B cell (primary cell): ENCODE results near the gene ACACB. TPM values are rescaled to one million over a fixed set of nuclear protein-coding genes. Genes with fewer than 3 reads are reported as not detected.

Experiments used
- ATAC-seq: fragments of 200-7000 bp; cut with Tn5 transposase; one replicate; pipeline ENCODE4 v1.10.0; 2021; ENCODE audit warnings: low read depth, mild to moderate bottlenecking, moderate number of reproducible peaks, moderate library complexity
- CTCF ChIA-PET: fragments of 350-600 bp; sonication (Branson Sonifier 250); formaldehyde crosslinking; loops from one replicate; lab custom pipeline; 2021; ENCODE audit warnings: antibody characterized with exemption, inconsistent platforms; lab: Charles Lee
- POLR2A ChIA-PET: fragments of 350-600 bp; sonication (Branson Sonifier 250); formaldehyde crosslinking; loops from one replicate; lab custom pipeline; 2021; ENCODE audit warnings: antibody characterized with exemption; lab: Charles Lee
- DNase-seq: peaks from one replicate; pipeline ENCODE4 v3.0.0; 2013
- H2AFZ ChIP-seq: 2 replicates; pipeline ENCODE4 v1.6.1; 2012; ENCODE audit warnings: mild to moderate bottlenecking, low read depth, low read length; ENCODE audit not compliant: insufficient read depth, poor library complexity, severe bottlenecking
- H3K27ac ChIP-seq, 2 donors: 1 replicate in 1 of 2; 2 replicates in 1 of 2; pipeline ENCODE4 v1.5.1; 2012 to 2013; ENCODE audit warnings: low read length in 2 of 2, mild to moderate bottlenecking in 2 of 2, moderate library complexity in 1 of 2
- H3K27me3 ChIP-seq, 4 experiments: fragments of 200-600 bp in 1 of 4; sonication (generic) in 1 of 4; replicated peaks in 1 of 4; 1 replicate in 2 of 4; 2 replicates in 2 of 4; pipeline versions ENCODE4 v1.6.1 to v1.7.0; 2013 to 2016; ENCODE audit warnings: low read length in 3 of 4, mild to moderate bottlenecking in 2 of 4, mixed read lengths in 1 of 4, moderate library complexity in 1 of 4; ENCODE audit not compliant: insufficient read depth in 4 of 4, control insufficient read depth in 3 of 4; ENCODE audit errors: control extremely low read depth in 1 of 4
- H3K36me3 ChIP-seq, 2 experiments: replicated peaks in 1 of 2; 1 replicate in 1 of 2; 2 replicates in 1 of 2; pipeline versions ENCODE4 v1.6.1 to v1.7.1; 2013; ENCODE audit warnings: low read length in 1 of 2; ENCODE audit not compliant: insufficient read depth in 2 of 2, control insufficient read depth in 1 of 2; ENCODE audit errors: control extremely low read depth in 1 of 2, extremely low read depth in 1 of 2
- H3K4me1 ChIP-seq, 2 donors: fragments of 200-600 bp in 1 of 2; sonication (generic) in 1 of 2; 1 replicate in 1 of 2; 2 replicates in 1 of 2; pipeline versions ENCODE4 v1.5.1 to v1.6.1; 2013 to 2017; ENCODE audit warnings: low read length in 2 of 2; ENCODE audit not compliant: control insufficient read depth in 2 of 2, insufficient read depth in 2 of 2
- H3K4me2 ChIP-seq: replicated peaks from 2 replicates; pipeline ENCODE3; 2012; ENCODE audit warnings: mild to moderate bottlenecking, low read depth, low read length; ENCODE audit not compliant: poor library complexity, severe bottlenecking
- H3K4me3 ChIP-seq, 5 experiments: fragments of 200-600 bp in 1 of 5; sonication (generic) in 1 of 5; 1 replicate in 3 of 5; 2 replicates in 2 of 5; pipeline versions ENCODE4 v1.5.1 to v1.7.0; 2011 to 2016; ENCODE audit warnings: low read length in 4 of 5, mild to moderate bottlenecking in 4 of 5, low read depth in 2 of 5, control low read depth in 1 of 5, moderate library complexity in 1 of 5; ENCODE audit not compliant: insufficient read depth in 1 of 5; ENCODE audit errors: control extremely low read depth in 1 of 5, extremely low read depth in 1 of 5
- H3K79me2 ChIP-seq: fragments of 200-600 bp; sonication (generic); one replicate; pipeline ENCODE4 v1.6.0; 2016; ENCODE audit warnings: low read length; ENCODE audit not compliant: control insufficient read depth, insufficient read depth
- H3K9ac ChIP-seq: fragments of 200-600 bp; sonication (generic); 2 replicates; pipeline ENCODE4 v1.6.1; 2017; ENCODE audit warnings: mild to moderate bottlenecking, low read length, moderate library complexity
- H3K9me3 ChIP-seq, 3 donors: one replicate each; pipeline versions ENCODE4 v1.6.1 to v1.7.1; 2013; ENCODE audit warnings: low read length in 2 of 3; ENCODE audit not compliant: control insufficient read depth in 2 of 3, insufficient read depth in 1 of 3; ENCODE audit errors: control extremely low read depth in 1 of 3
- H4K20me1 ChIP-seq: 2 replicates; pipeline ENCODE4 v1.6.0; 2012; ENCODE audit warnings: mild to moderate bottlenecking, low read length; ENCODE audit not compliant: insufficient read depth, control insufficient read depth, poor library complexity, severe bottlenecking
- H3K27ac Mint-ChIP-seq: one replicate; pipeline ENCODE4 v1.8.0; 2021; ENCODE audit warnings: mixed read lengths
- H3K27me3 Mint-ChIP-seq: one replicate; pipeline ENCODE4 v1.8.0; 2021; ENCODE audit warnings: mixed read lengths
- H3K4me1 Mint-ChIP-seq: one replicate; pipeline ENCODE4 v1.8.0; 2021; ENCODE audit warnings: mixed read lengths
- H3K4me3 Mint-ChIP-seq: one replicate; pipeline ENCODE4 v1.8.0; 2021; ENCODE audit warnings: mixed read lengths
- H3K9me3 Mint-ChIP-seq: one replicate; pipeline ENCODE4 v1.8.0; 2022; ENCODE audit warnings: mixed read lengths; ENCODE audit not compliant: insufficient read depth
- EZH2 ChIP-seq: IDR thresholded peaks from 2 replicates; pipeline ENCODE4 v1.6.1; 2012; ENCODE audit warnings: borderline replicate concordance, low read depth, mild to moderate bottlenecking, moderate library complexity, low read length; ENCODE audit not compliant: insufficient read depth, poor library complexity, severe bottlenecking
- WGBS: methylation state at CpG from one replicate; pipeline ENCODE4 v1.1.5; 2013; ENCODE audit warnings: missing lambda C conversion rate; ENCODE audit not compliant: insufficient coverage; 5-methylcytosine and 5-hydroxymethylcytosine counted together
- intact Hi-C: fragments of 100-400 bp; cut with micrococcal nuclease; formaldehyde crosslinking; loops from one replicate; pipeline ENCODE4 v1.10.0; 2022
- polyA plus RNA-seq: library from polyadenylated mRNA; depleted of rRNA; stranded (reverse); fragments of >200 nt; gene quantifications from 2 replicates; pipeline ENCODE4 v1.2.3, GENCODE V29; 2012
- total RNA-seq, 2 donors: library from RNA; stranded (reverse); fragments of 120-200 nt in 1 of 2; gene quantifications; 1 replicate in 1 of 2; 2 replicates in 1 of 2; pipeline versions ENCODE4 v1.2.3 to v1.2.4, GENCODE V29; 2013 to 2022
- TF ChIP-seq, protein P1 (sequence below): fragments of 200-600 bp; IDR thresholded peaks from one replicate; pipeline ENCODE4 v1.8.0; 2022; ENCODE audit warnings: antibody characterized with exemption, mild to moderate bottlenecking

ACACB gene
- total and polyA plus RNA-seq, 2 donors (not counting 1 experiment from before 2014, with no cell fraction given) = 7.4 to 27.5 TPM

DNA sequence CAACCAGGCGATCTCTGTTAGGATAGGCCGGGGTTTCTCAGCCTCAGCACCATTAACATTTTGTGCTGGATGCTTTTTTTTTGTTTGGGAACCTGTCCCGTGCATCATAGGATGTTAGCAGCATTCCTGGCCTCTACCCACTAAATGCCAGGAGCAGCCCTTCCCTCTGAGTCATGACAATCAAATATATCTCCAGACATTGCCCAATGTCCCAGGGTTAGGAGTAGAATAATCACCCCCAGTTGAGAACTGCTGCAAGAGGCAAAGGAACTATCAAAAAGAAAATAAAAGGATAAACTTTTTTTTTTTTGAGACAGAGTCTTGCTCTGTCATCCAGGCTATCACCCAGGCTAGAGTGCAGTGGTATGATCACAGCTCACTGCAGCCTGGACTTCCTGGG lies 76.0 kb downstream of the ACACB start:
- DNase-seq (no peak), ATAC-seq (no peak)
- Histone ChIP-seq H2AFZ (no peak overlapping the region), H3K9ac (no peak overlapping the region), H4K20me1 (no peaks in the 10 kb centered on the region), H3K79me2 (no peaks in the 10 kb centered on the region), H3K4me3 (no peak overlapping the region), H3K4me2 (no peak overlapping the region), H3K36me3 (peaks cover 0 to 11% of the 10 kb centered on the region in 2 experiments), H3K27ac (no peak overlapping the region), H3K4me1 (no peaks in the 10 kb centered on the region), H3K9me3 (peaks cover 0 to 12% (median 4%) of the 10 kb centered on the region in 3 donors), H3K27me3 (no peaks in the 10 kb centered on the region)
- no peaks in the 10 kb centered on the region for H3K4me1 Mint-ChIP-seq
- WGBS = 100% methylated on average over 2 of the region's 3 CpGs
- no peaks in the 10 kb centered on the region for H3K27me3 Mint-ChIP-seq
- peaks cover 6% of the 10 kb centered on the region for H3K9me3 Mint-ChIP-seq
- intact Hi-C loops = no loop called here
- TF ChIP-seq, protein P1, sequence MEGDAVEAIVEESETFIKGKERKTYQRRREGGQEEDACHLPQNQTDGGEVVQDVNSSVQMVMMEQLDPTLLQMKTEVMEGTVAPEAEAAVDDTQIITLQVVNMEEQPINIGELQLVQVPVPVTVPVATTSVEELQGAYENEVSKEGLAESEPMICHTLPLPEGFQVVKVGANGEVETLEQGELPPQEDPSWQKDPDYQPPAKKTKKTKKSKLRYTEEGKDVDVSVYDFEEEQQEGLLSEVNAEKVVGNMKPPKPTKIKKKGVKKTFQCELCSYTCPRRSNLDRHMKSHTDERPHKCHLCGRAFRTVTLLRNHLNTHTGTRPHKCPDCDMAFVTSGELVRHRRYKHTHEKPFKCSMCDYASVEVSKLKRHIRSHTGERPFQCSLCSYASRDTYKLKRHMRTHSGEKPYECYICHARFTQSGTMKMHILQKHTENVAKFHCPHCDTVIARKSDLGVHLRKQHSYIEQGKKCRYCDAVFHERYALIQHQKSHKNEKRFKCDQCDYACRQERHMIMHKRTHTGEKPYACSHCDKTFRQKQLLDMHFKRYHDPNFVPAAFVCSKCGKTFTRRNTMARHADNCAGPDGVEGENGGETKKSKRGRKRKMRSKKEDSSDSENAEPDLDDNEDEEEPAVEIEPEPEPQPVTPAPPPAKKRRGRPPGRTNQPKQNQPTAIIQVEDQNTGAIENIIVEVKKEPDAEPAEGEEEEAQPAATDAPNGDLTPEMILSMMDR = no peak
- TF ChIP-seq EZH2 = no peak
- no peak overlapping the region for H3K4me3 Mint-ChIP-seq
- POLR2A ChIA-PET = no interaction called here
- CTCF ChIA-PET = no interaction called here
- no peak overlapping the region for H3K27ac Mint-ChIP-seq

DNA sequence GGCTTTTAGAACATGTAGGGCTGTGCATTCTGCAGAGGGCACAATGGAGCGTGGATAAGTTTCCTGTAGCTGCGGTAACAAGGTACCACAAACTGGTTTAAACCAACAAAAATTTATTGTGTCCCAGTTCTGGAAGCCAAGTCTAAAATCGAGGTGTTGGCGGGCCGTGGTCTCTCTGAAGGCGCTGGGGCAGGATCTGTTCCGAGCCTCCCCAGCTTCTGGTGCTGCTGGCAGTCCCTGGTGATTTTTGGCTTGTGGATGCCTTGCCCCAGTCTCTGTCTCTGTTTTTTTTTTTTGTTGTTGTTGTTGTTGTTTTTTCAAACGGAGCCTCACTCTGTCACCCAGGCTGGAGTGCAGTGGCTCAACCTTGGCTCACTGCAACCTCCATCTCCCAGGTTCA lies 77.5 kb downstream of the ACACB start:
- no peaks in the 10 kb centered on the region for H4K20me1 ChIP-seq
- TF ChIP-seq, protein P1 = no peak
- no peak for TF ChIP-seq EZH2
- H2AFZ ChIP-seq = no peak overlapping the region
- intact Hi-C loops = no loop called here
- H3K27ac Mint-ChIP-seq = no peak overlapping the region
- peaks cover 0 to 12% (median 4%) of the 10 kb centered on the region in 3 donors for H3K9me3 ChIP-seq
- CTCF ChIA-PET = no interaction called here
- H3K27me3 Mint-ChIP-seq = no peaks in the 10 kb centered on the region
- H3K79me2 ChIP-seq = no peaks in the 10 kb centered on the region
- H3K36me3 ChIP-seq = peaks cover 0 to 8% of the 10 kb centered on the region in 2 experiments
- no peaks in the 10 kb centered on the region for H3K4me1 ChIP-seq
- POLR2A ChIA-PET = no interaction called here
- WGBS = 95% methylated on average over 7 of the region's 8 CpGs
- H3K9ac ChIP-seq = no peak overlapping the region
- no peak overlapping the region for H3K4me2 ChIP-seq
- no peak overlapping the region for H3K4me3 ChIP-seq
- ATAC-seq = no peak
- H3K4me3 Mint-ChIP-seq = no peak overlapping the region
- no peak overlapping the region for H3K27ac ChIP-seq
- DNase-seq = no peak
- H3K9me3 Mint-ChIP-seq = peaks cover 6% of the 10 kb centered on the region
- H3K27me3 ChIP-seq = no peaks in the 10 kb centered on the region
- H3K4me1 Mint-ChIP-seq = no peaks in the 10 kb centered on the region
